Measurements from ENCODE around the gene PIK3R2.

The PIK3R2 gene

DNA sequence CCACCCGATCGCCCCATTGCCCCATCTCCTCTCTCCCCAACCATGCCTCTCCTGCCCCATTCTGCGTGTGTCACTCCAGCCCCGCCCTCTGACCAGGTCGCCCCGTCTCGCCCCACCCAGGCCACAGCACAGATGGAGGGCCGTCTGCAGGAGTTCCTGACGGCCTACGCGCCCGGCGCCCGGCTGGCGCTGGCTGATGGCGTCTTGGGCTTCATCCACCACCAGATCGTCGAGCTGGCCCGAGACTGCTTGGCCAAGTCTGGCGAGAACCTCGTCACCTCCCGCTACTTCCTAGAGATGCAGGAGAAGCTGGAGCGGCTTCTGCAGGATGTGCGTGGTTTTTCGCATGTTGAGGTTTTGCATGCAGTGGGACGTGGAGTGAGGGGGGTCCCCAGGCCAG lies 29.1 kb upstream of the PIK3R2 start:
- DNase-seq (ENCODE audit: low spot score) = no peak

DNA sequence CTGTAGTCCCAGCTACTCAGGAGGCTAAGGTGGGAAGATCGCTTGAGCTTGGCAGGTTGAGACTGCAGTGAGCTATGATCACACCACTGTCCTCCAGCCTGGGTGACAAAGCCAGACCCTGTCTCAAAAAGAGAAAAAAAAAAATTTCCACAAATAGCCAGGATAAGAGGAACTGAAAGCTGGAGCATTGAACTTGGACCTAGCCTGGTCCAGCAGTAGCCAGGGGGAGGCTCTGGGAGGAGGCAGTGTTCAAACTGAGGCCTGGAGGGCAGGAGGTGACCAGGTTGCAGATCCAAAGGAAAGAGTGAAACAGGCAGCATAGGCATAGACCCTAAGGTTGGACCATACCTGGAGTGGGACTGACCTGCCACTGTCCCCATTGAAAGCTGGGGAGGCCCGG lies 26.9 kb upstream of the PIK3R2 start:
- no peak for DNase-seq (ENCODE audit: low spot score)

DNA sequence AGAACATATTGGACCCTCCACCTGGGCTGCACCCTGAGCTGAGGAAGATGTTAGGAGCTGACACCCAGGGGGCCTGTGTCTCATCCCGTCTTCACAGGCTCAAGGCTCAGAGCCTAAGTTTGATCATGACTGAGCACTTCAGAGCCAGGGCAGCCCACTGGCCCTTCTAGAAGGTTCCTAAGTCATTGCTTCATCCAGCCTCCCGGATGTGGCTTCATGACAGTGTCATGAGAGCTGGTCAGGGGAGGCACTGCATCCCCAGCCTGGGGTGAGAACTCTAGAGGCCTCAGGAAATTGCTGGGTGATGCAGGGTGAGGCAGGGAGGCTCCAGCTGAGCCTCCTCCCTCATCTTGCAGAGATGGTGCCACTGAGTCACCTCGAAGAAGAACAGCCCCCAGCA lies 24.9 kb upstream of the PIK3R2 start:
- DNase-seq (ENCODE audit: low spot score) = no peak

DNA sequence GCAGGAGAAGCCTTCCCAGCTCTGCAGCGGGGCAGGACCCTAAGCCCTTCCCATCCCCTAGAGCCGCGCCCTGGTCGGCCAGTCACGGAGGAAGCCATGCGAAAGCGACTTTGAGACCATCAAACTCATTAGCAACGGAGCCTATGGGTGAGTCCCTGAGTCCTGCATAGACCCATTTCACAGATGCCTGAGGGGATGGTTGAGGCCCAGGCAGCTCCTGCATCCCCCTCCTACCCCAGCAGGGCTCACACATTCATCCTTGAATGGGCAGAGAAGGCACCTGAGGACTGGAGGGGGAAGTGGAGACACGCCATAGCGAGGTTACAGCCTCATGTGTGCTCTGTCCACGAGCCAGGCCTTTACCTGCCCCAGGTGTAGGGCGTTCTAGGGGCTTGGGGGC lies 24.2 kb upstream of the PIK3R2 start:
- no peak for DNase-seq (ENCODE audit: low spot score)

DNA sequence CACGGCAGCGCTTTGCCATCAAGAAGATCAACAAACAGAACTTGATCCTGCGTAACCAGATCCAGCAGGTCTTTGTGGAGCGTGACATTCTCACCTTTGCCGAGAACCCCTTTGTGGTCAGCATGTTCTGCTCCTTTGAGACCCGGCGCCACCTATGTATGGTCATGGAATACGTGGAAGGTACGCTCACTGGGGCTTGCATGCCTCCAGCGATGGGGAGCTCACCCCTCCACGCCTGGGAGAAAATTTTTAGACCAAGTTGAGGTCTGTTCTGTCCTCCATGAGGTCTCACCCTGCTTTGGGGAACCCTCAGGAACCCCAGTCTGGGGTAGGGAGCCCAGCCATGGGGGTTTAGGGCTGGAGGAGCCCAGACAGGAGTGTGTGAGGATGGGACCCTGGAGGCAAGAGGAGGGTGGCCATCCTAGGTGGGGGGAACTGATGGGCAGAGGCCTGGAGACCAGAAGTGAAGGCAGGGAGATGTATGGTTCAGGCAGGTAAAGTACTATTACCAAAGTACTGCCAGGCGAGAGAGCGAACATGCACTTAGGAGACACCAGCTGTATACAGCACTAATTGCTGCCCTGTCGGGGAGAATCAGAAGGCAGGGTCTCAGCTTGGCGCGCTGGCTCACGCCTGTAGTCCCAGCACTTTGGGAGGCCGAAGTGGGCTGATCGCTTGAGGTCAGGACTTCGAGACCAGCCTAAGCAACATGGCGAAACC lies 22.3 kb upstream of the PIK3R2 start:
- no peak for DNase-seq (ENCODE audit: low spot score)

GRCh38 chr19:18131841-18132596 lies 20.9 kb upstream of the PIK3R2 start:
- no peak for DNase-seq (ENCODE audit: low spot score)

DNA sequence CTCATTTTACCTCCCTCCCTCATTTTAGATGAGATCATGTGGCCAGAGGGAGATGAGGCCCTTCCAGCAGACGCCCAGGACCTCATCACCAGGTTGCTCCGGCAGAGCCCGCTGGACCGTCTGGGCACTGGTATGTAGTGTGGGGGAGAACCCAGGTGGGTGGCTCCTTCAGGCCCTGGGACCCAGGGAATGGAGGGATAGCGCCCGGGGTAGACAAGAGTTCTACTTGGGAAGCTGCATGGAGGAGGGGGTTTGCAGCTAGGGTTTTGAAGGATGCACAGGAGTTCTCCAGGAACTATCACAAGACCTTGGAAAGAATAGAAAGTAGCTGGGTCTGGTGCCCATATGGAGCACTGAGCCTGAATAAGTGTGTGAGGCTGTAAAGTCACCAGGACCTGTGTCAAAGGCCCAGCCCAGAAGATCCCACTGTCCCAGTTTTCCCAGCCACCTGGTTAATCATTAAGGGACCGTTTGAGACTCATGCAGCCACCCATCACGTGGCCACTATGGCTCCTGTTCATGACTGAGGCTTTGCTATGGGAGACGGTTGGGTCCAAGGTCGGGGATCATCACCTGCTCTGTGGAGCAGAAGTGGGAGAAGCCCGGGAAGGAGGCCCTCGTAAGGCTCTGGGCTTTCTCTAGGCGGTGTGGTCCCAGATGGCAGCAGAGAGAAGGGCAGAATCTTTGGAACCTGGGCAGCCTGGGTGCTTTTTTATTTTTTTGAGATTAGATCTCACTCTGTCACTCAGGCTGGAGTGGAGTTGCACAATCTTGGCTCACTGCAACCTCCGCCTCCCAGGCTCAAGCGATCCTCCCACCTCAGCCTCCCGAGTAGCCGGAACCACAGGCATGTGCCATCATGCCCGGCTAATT lies 17.0 kb upstream of the PIK3R2 start:
- no peak for DNase-seq (ENCODE audit: low spot score)

DNA sequence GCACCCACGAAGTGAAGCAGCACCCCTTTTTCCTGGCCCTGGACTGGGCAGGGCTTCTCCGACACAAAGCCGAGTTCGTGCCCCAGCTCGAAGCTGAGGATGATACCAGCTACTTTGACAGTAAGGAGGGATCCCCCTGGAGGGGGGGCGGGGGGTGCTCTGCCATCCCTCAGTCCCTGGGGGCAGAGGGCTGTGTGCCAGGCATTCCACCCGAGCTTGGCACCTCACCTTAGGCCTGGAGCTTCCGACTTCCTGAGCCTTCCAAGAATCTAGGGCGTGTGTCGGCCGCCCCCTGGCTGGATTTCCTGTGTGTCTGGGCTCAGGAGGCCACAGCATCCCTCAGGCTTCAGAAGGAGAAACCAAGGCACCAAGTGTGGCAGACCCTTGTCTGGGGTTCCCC lies 15.7 kb upstream of the PIK3R2 start:
- no peak for DNase-seq (ENCODE audit: low spot score)

DNA sequence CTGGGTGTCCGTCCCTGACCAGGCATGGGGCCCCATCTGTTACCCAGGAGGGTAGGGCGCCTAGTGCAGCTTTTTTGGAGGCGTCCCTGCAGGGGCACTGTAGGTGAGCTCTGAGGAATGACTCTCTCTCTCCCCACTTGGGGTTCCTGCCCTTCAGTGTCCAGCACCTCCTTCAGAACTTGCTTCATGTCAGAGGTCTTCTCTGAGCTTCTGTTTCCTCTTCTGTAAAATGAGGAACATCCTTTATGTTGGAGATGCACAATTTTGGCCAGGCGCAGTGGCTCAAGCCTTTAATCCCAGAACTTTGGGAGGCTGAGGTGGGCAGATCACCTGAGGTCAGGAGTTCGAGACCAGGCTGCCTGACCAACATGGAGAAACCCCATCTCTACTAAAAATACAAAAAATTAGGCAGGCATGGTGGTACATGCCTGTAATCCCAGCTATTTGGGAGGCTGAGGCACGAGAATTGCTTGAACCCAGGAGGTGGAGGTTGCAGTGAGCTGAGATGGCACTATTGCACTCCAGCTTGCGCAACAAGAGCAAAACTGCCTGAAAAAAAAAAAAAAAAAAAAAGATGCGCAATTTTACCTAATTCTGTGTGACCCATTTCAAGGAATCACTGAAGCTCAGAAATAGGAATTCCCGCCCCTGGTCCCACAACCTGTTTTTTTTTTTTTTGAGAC lies 15.2 kb upstream of the PIK3R2 start:
- no peak for DNase-seq (ENCODE audit: low spot score)

- no peak for DNase-seq (ENCODE audit: low spot score)
Measured at GRCh38 chr19:18140473-18140872, 12.5 kb upstream of the PIK3R2 start.

DNA sequence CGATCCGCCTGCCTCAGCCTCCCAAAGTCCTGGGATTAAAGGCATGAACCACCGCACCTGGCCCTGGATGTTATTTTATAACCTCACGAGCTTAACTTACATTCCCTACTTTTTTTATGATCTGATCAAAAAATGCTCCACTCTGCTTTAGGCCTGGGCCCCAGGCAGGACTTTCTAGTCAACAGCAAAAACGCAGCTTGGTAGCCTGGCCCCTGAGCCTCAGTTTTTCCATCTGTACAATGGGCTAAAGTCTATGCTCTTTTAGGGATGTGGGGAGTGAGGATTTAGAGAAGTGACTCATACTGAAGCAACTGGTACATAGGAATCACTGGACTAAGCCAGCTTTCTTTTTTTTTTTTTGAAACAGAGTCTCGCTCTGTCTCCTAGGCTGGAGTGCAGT lies 11.9 kb upstream of the PIK3R2 start:
- DNase-seq (ENCODE audit: low spot score) = no peak

GRCh38 chr19:18143902-18144301 lies 9.1 kb upstream of the PIK3R2 start:
- no peak for DNase-seq (ENCODE audit: low spot score)

DNA sequence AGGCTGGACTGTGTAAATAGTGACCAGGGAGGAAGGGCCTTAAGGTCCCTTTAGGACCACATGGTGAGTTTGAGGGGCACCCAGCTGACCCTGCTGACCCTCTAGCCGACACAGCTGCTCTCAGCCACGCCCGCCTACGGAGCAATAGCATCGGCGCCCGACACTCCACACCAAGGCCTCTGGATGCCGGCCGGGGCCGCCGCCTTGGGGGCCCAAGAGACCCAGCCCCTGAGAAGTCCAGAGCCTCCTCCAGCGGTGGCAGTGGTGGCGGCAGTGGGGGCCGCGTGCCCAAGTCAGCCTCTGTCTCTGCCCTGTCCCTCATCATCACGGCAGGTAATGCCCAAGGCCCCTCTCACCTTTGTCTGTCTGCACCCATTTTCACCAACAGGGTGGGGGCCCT lies 8.6 kb upstream of the PIK3R2 start:
- no peak for DNase-seq (ENCODE audit: low spot score)

GRCh38 chr19:18144906-18145305 lies 8.1 kb upstream of the PIK3R2 start:
- no peak for DNase-seq (ENCODE audit: low spot score)

DNA sequence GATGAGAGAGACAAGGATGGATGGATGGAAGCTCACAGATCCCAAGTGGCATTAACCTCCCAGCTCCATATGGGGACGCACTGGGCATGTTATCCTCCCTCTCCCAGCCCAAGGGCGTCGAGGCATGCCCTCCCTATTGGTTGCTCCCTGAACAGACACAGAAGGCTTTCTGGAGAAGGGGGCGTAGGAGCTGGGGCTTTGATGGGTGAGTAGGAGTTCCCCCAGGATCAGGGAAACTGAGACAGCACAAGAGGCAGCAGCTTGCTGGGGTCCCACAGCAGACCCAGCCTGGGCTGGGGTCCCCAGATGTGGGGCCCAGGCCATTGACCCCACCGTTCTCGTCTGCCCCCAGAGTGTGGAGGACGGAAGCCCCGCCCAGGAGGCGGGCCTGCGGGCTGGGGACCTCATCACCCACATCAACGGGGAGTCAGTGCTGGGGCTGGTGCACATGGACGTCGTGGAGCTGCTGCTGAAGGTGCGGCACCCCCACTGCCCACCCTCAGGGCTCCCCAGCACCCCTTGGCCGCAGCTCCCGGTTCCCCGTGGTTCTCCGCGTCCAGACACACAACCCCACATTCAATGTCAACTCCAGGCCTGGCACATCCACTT lies 7.5 kb upstream of the PIK3R2 start:
- no peak for DNase-seq (ENCODE audit: low spot score)

GRCh38 chr19:18147396-18147795 lies 5.6 kb upstream of the PIK3R2 start:
- no peak for DNase-seq (ENCODE audit: low spot score)

DNA sequence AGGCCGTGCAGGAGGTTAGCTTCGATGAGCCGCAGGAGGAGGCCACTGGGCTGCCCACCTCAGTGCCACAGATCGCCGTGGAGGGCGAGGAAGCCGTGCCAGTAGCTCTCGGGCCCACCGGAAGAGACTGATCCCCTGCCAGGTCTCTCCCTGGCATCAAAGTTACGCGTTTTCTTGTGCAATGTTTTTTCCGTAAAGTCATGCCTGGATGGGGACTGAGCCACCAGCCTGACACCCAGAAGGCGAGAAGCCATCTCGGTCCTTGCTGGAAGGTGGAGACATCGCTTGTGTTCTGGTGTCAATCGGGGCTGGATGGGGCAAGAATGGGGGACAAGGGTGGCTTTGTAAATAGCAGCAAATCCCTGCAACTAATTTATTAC lies 3.4 kb upstream of the PIK3R2 start:
- no peak for DNase-seq (ENCODE audit: low spot score)

GRCh38 chr19:18150776-18151624 lies 2.0 kb upstream of the PIK3R2 start:
- no peak for DNase-seq (ENCODE audit: low spot score)

DNA sequence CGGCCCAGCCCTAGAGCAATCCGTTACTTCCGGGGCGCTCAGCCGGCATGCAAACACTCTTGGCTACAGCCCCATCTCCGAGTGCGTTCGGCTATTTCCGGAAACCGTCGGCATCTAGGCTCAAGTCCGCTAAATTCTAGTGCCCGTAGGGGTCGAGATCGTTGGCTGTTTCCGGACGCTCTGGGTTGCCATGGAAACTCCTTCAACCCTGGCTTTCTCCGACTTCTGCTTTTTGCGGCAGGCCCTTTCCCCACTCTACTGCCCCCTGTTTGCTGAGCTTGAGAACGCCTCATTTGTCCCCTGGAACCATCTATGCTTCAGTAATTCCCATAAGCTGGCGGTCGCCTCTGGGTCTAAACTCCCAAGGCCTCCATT lies 534 bp upstream of the PIK3R2 start:
- DNase-seq (ENCODE audit: low spot score) = peak; percentile 98

GRCh38 chr19:18153556-18154134 lies 682 bp downstream of the PIK3R2 start:
- DNase-seq (ENCODE audit: low spot score) = peak; percentile 51
